ENCODE results near the gene IGSF21.

The IGSF21 gene

DNA sequence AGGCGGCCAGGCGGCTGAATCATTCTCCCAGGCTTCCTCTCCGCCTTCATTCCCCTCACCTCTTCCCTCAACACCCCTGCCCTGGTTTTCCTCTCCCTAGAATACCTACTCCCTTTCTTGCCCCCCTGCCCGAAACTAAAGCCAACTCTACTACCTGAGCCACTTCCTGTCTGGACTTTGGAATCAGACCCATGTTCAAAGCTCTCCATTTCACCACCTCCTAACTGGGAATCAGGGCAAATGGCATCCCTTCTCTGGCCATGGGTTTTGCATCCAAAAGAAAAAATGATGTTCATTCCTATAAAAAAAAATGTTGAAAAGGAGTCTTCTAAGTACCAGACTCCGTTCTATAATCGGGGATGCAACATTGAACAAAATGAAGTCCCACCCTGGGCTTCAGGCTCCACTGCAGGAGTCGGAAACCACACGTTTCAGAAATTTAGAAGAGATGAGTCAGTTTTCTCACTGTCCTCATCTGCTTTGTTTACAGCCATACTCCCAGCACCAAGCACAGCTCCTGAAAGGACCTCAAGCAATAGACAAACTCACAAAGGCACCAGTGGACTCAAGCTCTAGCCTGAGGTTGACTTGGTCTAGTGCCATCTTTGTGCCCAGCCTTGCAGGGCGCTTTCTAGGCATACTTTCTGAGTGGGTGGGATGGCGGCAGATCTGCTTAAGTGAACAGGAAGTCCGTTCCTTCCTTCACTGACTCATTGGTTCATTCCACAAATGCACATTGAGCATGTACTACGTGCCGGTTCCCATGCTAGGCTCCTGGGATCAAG is 176.2 kb downstream of the IGSF21 start:
- TF ChIP-seq, protein P1, sequence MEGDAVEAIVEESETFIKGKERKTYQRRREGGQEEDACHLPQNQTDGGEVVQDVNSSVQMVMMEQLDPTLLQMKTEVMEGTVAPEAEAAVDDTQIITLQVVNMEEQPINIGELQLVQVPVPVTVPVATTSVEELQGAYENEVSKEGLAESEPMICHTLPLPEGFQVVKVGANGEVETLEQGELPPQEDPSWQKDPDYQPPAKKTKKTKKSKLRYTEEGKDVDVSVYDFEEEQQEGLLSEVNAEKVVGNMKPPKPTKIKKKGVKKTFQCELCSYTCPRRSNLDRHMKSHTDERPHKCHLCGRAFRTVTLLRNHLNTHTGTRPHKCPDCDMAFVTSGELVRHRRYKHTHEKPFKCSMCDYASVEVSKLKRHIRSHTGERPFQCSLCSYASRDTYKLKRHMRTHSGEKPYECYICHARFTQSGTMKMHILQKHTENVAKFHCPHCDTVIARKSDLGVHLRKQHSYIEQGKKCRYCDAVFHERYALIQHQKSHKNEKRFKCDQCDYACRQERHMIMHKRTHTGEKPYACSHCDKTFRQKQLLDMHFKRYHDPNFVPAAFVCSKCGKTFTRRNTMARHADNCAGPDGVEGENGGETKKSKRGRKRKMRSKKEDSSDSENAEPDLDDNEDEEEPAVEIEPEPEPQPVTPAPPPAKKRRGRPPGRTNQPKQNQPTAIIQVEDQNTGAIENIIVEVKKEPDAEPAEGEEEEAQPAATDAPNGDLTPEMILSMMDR (IDR thresholded peaks at IDR 0.05), result no peak
- Histone ChIP-seq H3K27me3 (ENCODE audit: control insufficient read depth, insufficient read depth, low read length) (no peaks in the 10 kb centered on the region), H3K4me1 (no peaks in the 10 kb centered on the region), H3K36me3 (ENCODE audit: control insufficient read depth, insufficient read depth, low read length) (no peaks in the 10 kb centered on the region), H2AFZ (no peak overlapping the region), H3K9me3 (ENCODE audit: control insufficient read depth, low read length) (no peaks in the 10 kb centered on the region), H3K79me2 (no peaks in the 10 kb centered on the region), H3K27ac (no peak overlapping the region), H3K4me3 (ENCODE audit: low read depth, low read length) (no peak overlapping the region), H3K4me2 (ENCODE audit: low read length) (no peak overlapping the region), H3K9ac (no peak overlapping the region)

DNA sequence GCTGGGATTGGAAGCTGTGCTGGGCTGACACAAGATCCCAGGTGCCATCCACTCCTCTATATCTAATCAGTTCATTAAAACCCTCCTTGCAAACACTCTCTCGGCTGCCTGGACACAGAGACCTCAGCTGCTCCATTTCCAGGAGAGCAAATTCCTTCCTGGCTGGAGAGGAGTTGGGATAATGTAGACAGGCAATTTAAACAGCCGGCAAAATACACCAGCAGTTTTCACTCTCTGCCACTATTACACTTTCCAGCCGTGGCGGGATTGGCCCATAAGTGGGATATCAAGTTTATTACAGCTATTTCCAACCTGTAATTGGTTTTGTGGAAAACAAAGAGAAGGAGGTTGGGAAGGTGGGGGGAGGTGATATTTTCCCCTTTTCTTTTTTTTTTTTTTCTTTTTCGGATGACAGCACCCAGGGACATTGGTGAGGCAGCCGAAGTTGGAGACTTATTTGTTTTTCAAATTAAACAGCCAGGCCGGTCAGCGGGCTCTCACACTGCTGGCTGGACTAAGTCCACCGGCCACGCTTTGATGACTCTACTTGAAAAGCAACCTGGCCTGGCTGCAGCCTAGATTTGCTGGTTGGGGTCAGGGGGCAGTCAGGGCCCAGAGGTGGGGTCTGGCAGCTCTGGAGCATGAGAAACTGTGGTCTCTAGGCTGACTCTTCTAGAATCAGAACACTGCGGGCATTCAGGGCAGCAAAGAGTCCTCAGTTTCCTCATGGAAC is 177.4 kb downstream of the IGSF21 start:
- no peaks in the 10 kb centered on the region for H3K9me3 ChIP-seq (ENCODE audit: control insufficient read depth, low read length)
- no peak overlapping the region for H3K27ac ChIP-seq
- TF ChIP-seq, protein P1 (IDR thresholded peaks at IDR 0.05), result no peak
- no peak overlapping the region for H3K4me2 ChIP-seq (ENCODE audit: low read length)
- H3K79me2 ChIP-seq, result no peaks in the 10 kb centered on the region
- no peak overlapping the region for H3K4me3 ChIP-seq (ENCODE audit: low read depth, low read length)
- H2AFZ ChIP-seq, result no peak overlapping the region
- no peaks in the 10 kb centered on the region for H3K4me1 ChIP-seq
- no peak overlapping the region for H3K9ac ChIP-seq
- H3K36me3 ChIP-seq (ENCODE audit: control insufficient read depth, insufficient read depth, low read length), result no peaks in the 10 kb centered on the region
- no peaks in the 10 kb centered on the region for H3K27me3 ChIP-seq (ENCODE audit: control insufficient read depth, insufficient read depth, low read length)

DNA sequence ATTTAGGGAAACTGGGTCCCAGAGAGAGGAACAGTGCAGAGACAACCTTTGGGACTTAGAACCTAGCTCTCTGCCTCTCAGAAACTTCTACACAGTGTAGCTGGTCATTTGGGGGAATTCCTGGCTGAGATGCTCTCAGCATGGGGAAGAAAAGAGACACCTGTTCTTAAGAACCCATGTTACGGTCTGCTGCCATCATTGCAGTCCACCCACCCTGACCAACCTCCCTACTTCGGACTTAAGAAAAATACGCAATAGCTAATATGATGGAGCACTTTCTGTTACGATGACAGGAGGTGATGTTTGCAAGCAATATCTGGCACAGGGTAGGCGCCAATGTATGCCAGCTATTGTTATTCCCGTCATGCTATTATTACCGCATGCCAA is 177.9 kb downstream of the IGSF21 start:
- Histone ChIP-seq H3K4me1 (no peaks in the 10 kb centered on the region), H3K9ac (no peak overlapping the region), H3K27me3 (ENCODE audit: control insufficient read depth, insufficient read depth, low read length) (no peaks in the 10 kb centered on the region), H3K4me3 (ENCODE audit: low read depth, low read length) (no peak overlapping the region), H2AFZ (no peak overlapping the region), H3K79me2 (no peaks in the 10 kb centered on the region), H3K4me2 (ENCODE audit: low read length) (no peak overlapping the region), H3K27ac (no peak overlapping the region), H3K9me3 (ENCODE audit: control insufficient read depth, low read length) (no peaks in the 10 kb centered on the region), H3K36me3 (ENCODE audit: control insufficient read depth, insufficient read depth, low read length) (no peaks in the 10 kb centered on the region)
- TF ChIP-seq, protein P1 (IDR thresholded peaks at IDR 0.05), result no peak

DNA sequence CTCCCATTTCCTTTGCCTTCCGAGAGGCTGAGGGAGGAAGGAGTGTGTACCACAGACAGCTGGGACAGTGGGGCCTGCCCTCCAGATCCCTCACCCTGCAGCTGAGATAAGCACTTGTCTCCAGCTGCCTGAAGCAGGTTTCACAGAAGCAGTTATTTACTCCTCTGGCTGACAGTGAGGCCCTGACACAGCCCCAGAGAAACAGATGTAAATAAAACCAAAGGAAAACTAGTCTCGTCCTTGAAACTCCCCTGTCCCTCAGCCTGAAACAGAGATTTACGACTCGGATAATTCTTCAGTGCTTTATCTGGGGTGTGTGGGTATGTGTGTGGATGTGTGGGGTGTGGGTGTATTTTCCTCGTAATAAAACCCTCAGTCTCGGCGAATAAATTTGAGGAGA is 181.1 kb downstream of the IGSF21 start:
- TF ChIP-seq, protein P1 (IDR thresholded peaks at IDR 0.05), result no peak
- Histone ChIP-seq H3K27ac (no peak overlapping the region), H3K9ac (no peak overlapping the region), H3K27me3 (ENCODE audit: control insufficient read depth, insufficient read depth, low read length) (no peaks in the 10 kb centered on the region), H3K79me2 (no peaks in the 10 kb centered on the region), H3K4me1 (no peaks in the 10 kb centered on the region), H3K9me3 (ENCODE audit: control insufficient read depth, low read length) (no peaks in the 10 kb centered on the region), H3K36me3 (ENCODE audit: control insufficient read depth, insufficient read depth, low read length) (no peaks in the 10 kb centered on the region), H3K4me3 (ENCODE audit: low read depth, low read length) (no peak overlapping the region), H3K4me2 (ENCODE audit: low read length) (no peak overlapping the region), H2AFZ (no peak overlapping the region)
